ENCODE results near the gene FARS2. TPM values are rescaled to one million over a fixed set of nuclear protein-coding genes. Genes with fewer than 3 reads are reported as not detected.

Gene FARS2
- total and polyA plus RNA-seq, 2 donors (not counting 1 experiment from before 2014, with no cell fraction given): 33.0 to 35.5 TPM

DNA sequence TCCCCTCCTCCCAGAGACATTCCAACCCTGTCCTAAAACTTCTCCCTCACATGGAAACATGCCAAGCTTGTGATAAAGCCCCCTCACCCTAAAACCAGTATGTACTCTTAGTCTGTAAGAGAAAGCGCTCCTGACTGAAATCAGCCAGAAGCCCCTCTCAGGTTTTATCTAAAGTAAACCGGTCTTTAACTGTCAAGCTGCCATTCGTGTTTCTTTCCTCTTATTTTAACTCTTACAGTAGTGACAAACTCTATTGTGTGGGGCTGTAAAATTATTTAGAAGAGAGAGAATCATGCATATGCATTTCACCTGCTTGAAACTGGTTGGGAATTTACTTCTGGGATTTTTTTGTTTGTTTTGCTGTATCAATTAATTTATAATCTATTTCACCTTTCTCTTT, 62.7 kb downstream of the FARS2 start:
- Histone ChIP-seq H3K36me3 (replicated peaks in 1 of 2; ENCODE audit: control extremely low read depth in 1 of 2, control insufficient read depth in 1 of 2, extremely low read depth in 1 of 2, insufficient read depth in 2 of 2, low read length in 1 of 2) (peaks cover 3 to 11% of the 10 kb centered on the region in 2 experiments), H3K79me2 (ENCODE audit: control insufficient read depth, insufficient read depth, low read length) (no peaks in the 10 kb centered on the region), H3K9me3 (ENCODE audit: control extremely low read depth in 1 of 3, control insufficient read depth in 2 of 3, insufficient read depth in 1 of 3, low read length in 2 of 3) (no peaks in the 10 kb centered on the region), H3K4me1 (ENCODE audit: control insufficient read depth in 2 of 2, insufficient read depth in 2 of 2, low read length in 2 of 2) (no peaks in the 10 kb centered on the region), H3K27me3 (replicated peaks in 1 of 4; ENCODE audit: control extremely low read depth in 1 of 4, control insufficient read depth in 3 of 4, insufficient read depth in 4 of 4, low read length in 3 of 4) (no peaks in the 10 kb centered on the region), H3K4me2 (replicated peaks; ENCODE audit: low read depth, low read length, poor library complexity, severe bottlenecking) (no peak overlapping the region), H4K20me1 (ENCODE audit: control insufficient read depth, insufficient read depth, low read length, poor library complexity, severe bottlenecking) (no peaks in the 10 kb centered on the region), H2AFZ (ENCODE audit: insufficient read depth, low read depth, low read length, poor library complexity, severe bottlenecking) (no peak overlapping the region), H3K27ac (ENCODE audit: low read length in 2 of 2) (no peak overlapping the region), H3K9ac (ENCODE audit: low read length) (no peak overlapping the region), H3K4me3 (ENCODE audit: control extremely low read depth in 1 of 5, extremely low read depth in 1 of 5, insufficient read depth in 1 of 5, low read depth in 2 of 5, low read length in 4 of 5) (no peak overlapping the region)
- Mint-ChIP-seq H3K4me3 (no peak overlapping the region), H3K27ac (no peak overlapping the region), H3K9me3 (ENCODE audit: insufficient read depth) (no peaks in the 10 kb centered on the region), H3K4me1 (peaks cover 5% of the 10 kb centered on the region), H3K27me3 (no peaks in the 10 kb centered on the region)
- no CpG with 5 or more reads among the region's 3 CpGs for WGBS (ENCODE audit: insufficient coverage)
- no peak for DNase-seq
- intact Hi-C loops (cut with micrococcal nuclease): no loop called here
- ChIA-PET CTCF (interaction anchor here (0.9 to 1.5 kb wide), 2 partner anchors 11 to 535 kb away, joined by 3 to 4 read pairs; no protein-coding TSS in a partner anchor), POLR2A (no interaction called here)
- no peak for TF ChIP-seq EZH2 (IDR thresholded peaks at IDR 0.05; ENCODE audit: borderline replicate concordance, insufficient read depth, low read depth, low read length, poor library complexity, severe bottlenecking)
- no peak for TF ChIP-seq CTCF (IDR thresholded peaks at IDR 0.05)
- no peak for ATAC-seq (ENCODE audit: low read depth)

- Histone ChIP-seq H3K4me1 (ENCODE audit: control insufficient read depth in 2 of 2, insufficient read depth in 2 of 2, low read length in 2 of 2) (no peaks in the 10 kb centered on the region), H3K9me3 (ENCODE audit: control extremely low read depth in 1 of 3, control insufficient read depth in 2 of 3, insufficient read depth in 1 of 3, low read length in 2 of 3) (no peaks in the 10 kb centered on the region), H3K79me2 (ENCODE audit: control insufficient read depth, insufficient read depth, low read length) (peaks cover 1% of the 10 kb centered on the region), H3K36me3 (replicated peaks in 1 of 2; ENCODE audit: control extremely low read depth in 1 of 2, control insufficient read depth in 1 of 2, extremely low read depth in 1 of 2, insufficient read depth in 2 of 2, low read length in 1 of 2) (peaks cover 3 to 11% of the 10 kb centered on the region in 2 experiments), H3K27ac (ENCODE audit: low read length in 2 of 2) (no peak overlapping the region), H2AFZ (ENCODE audit: insufficient read depth, low read depth, low read length, poor library complexity, severe bottlenecking) (no peak overlapping the region), H3K4me2 (replicated peaks; ENCODE audit: low read depth, low read length, poor library complexity, severe bottlenecking) (no peak overlapping the region), H3K9ac (ENCODE audit: low read length) (no peak overlapping the region), H3K27me3 (replicated peaks in 1 of 4; ENCODE audit: control extremely low read depth in 1 of 4, control insufficient read depth in 3 of 4, insufficient read depth in 4 of 4, low read length in 3 of 4) (no peaks in the 10 kb centered on the region), H3K4me3 (ENCODE audit: control extremely low read depth in 1 of 5, extremely low read depth in 1 of 5, insufficient read depth in 1 of 5, low read depth in 2 of 5, low read length in 4 of 5) (no peak overlapping the region), H4K20me1 (ENCODE audit: control insufficient read depth, insufficient read depth, low read length, poor library complexity, severe bottlenecking) (no peaks in the 10 kb centered on the region)
- Mint-ChIP-seq H3K4me3 (no peak overlapping the region), H3K4me1 (peaks cover 5% of the 10 kb centered on the region), H3K9me3 (ENCODE audit: insufficient read depth) (no peaks in the 10 kb centered on the region), H3K27ac (no peak overlapping the region), H3K27me3 (no peaks in the 10 kb centered on the region)
- intact Hi-C loops (cut with micrococcal nuclease): no loop called here
- ChIA-PET POLR2A (no interaction called here), CTCF (interaction anchor here (1.5 kb wide), 1 partner anchor 12 kb away, joined by 3 read pairs; no protein-coding TSS in a partner anchor)
- DNase-seq: no peak
- WGBS (ENCODE audit: insufficient coverage): 93% methylated on average over 2 of the region's 3 CpGs
- no peak for TF ChIP-seq CTCF (IDR thresholded peaks at IDR 0.05)
- no peak for TF ChIP-seq EZH2 (IDR thresholded peaks at IDR 0.05; ENCODE audit: borderline replicate concordance, insufficient read depth, low read depth, low read length, poor library complexity, severe bottlenecking)
- ATAC-seq (ENCODE audit: low read depth): no peak
Measured at GRCh38 chr6:5325173-5325572, 63.9 kb downstream of the FARS2 start.
